SKM-1 (cell line): Measurements from ENCODE around the gene ESD.

ENCODE experiments used
- DNase-seq: peaks from one replicate; lab custom pipeline; 2025; ENCODE audit not compliant: unreplicated experiment; lab: John Stamatoyannopoulos, UW

ESD gene

GRCh38 chr13:46747031-46747820 lies 49.7 kb downstream of the ESD start:
- DNase-seq: no peak

GRCh38 chr13:46745706-46746105 lies 51.3 kb downstream of the ESD start:
- no peak for DNase-seq

GRCh38 chr13:46745062-46745461 lies 51.9 kb downstream of the ESD start:
- no peak for DNase-seq

- no peak for DNase-seq
Measured at GRCh38 chr13:46743191-46743590, 53.8 kb downstream of the ESD start.

- DNase-seq: no peak
Measured at GRCh38 chr13:46739447-46740098, 57.4 kb downstream of the ESD start.

GRCh38 chr13:46738766-46739165 lies 58.2 kb downstream of the ESD start:
- no peak for DNase-seq

GRCh38 chr13:46738055-46738454 lies 58.9 kb downstream of the ESD start:
- DNase-seq: no peak

- DNase-seq: peak; percentile 12
Measured at GRCh38 chr13:46736541-46737310, 60.2 kb downstream of the ESD start.

GRCh38 chr13:46735425-46735824 lies 61.5 kb downstream of the ESD start:
- DNase-seq: no peak

- no peak for DNase-seq
Measured at GRCh38 chr13:46731535-46731934, 65.4 kb downstream of the ESD start.

- DNase-seq: no peak
Measured at GRCh38 chr13:46728777-46729176, 68.2 kb downstream of the ESD start.

- DNase-seq: no peak
Measured at GRCh38 chr13:46726347-46726746, 70.6 kb downstream of the ESD start.
